HG02938 (cell line): ENCODE data around the gene DDX52.
"Not testable (repeated sequence)": the region's sequence is repeated elsewhere in the genome, so short reads cannot be mapped to it uniquely, and the experiment has no call there.

Experiments
- ATAC-seq: cut with Tn5 transposase; IDR thresholded peaks from one replicate; pipeline ENCODE4 v1.9.1; 2021; ENCODE audit warnings: mild to moderate bottlenecking, moderate library complexity; ENCODE audit not compliant: unreplicated experiment

The DDX52 gene, protein sequence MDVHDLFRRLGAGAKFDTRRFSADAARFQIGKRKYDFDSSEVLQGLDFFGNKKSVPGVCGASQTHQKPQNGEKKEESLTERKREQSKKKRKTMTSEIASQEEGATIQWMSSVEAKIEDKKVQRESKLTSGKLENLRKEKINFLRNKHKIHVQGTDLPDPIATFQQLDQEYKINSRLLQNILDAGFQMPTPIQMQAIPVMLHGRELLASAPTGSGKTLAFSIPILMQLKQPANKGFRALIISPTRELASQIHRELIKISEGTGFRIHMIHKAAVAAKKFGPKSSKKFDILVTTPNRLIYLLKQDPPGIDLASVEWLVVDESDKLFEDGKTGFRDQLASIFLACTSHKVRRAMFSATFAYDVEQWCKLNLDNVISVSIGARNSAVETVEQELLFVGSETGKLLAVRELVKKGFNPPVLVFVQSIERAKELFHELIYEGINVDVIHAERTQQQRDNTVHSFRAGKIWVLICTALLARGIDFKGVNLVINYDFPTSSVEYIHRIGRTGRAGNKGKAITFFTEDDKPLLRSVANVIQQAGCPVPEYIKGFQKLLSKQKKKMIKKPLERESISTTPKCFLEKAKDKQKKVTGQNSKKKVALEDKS

DNA sequence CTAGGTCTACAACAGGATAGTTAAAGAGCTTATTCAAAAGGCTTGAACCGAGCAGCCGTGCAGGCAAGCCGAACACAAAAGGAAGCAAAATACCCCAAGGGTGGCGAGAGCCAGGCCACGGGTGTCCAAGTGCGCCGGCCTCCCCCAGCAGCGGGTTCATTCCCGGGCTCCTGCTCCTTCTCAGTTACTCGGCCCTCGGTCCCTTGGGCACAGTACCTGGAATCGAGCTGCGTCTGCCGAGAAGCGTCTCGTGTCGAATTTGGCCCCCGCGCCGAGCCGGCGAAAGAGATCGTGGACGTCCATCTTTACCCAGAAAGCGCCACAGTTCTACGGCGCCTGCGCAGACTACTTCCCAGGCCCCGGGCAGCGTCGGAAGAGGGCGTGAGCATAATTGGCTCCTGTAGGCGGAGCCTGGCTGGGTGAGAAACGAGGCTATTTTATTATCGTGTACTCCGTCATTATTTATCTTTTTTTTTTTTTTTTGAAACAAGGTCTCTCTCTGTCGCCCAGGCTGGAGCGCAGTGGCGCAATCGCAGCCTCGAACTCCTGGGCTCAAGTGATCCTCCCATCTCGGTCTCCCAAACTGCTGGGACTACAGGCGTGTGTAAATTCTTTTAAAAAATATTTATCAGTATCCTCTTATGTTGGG, at the start of gene DDX52:
DDX52 (minus strand) TSS at position 329 of the 649 bp plus-strand sequence; CDS start at position 303, 26 bp downstream.
- ATAC-seq, result peak; percentile 77

GRCh38 chr17:37691807-37692206, 48.6 kb upstream of the DDX52 start:
- ATAC-seq, result no peak

DNA sequence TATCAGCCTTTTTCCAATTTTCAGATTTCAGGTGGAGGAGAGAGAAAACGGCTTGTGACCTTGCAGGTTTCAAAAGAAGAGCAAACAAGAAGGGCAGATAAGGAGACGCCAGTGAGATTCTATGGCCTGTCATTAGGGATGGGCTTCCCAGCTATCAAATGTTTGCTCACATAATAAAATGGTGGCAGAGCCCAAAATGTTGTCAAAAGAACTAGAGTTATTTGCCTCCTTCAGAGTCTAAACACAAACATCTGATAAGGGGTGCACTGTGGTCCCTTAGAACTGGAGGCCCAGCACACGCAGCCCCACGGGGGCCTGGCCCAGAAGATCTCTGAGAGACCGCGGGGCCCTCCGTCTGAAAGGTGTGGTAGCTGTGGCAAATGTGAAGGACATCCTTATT, 46.1 kb upstream of the DDX52 start:
- no peak for ATAC-seq

GRCh38 chr17:37683454-37683984, 40.3 kb upstream of the DDX52 start:
- no peak for ATAC-seq

- ATAC-seq, result no peak
Observed at GRCh38 chr17:37682007-37682406, 38.8 kb upstream of the DDX52 start.

GRCh38 chr17:37679995-37680394, 36.7 kb upstream of the DDX52 start:
- ATAC-seq, result not testable (repeated sequence)

DNA sequence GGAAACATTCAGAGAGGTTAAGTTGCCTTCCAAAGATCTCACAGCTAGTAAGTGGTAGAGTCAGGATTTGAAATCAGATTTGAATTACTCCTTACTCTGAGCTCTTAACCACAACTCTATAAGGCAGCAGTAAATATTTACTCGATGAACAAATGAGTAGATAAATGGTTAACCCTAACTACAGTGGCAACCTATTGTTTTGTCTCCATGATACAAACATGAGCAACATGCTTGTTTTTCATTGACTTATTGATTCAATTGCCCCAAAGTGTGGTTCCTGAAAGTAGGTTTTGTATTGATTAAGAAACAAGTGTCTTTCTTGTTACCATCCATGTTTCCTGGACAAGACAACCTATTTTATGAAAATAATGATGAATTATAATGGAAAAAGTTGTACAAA, 34.8 kb upstream of the DDX52 start:
- no peak for ATAC-seq

- no peak for ATAC-seq
Observed at GRCh38 chr17:37677021-37677420, 33.8 kb upstream of the DDX52 start.

DNA sequence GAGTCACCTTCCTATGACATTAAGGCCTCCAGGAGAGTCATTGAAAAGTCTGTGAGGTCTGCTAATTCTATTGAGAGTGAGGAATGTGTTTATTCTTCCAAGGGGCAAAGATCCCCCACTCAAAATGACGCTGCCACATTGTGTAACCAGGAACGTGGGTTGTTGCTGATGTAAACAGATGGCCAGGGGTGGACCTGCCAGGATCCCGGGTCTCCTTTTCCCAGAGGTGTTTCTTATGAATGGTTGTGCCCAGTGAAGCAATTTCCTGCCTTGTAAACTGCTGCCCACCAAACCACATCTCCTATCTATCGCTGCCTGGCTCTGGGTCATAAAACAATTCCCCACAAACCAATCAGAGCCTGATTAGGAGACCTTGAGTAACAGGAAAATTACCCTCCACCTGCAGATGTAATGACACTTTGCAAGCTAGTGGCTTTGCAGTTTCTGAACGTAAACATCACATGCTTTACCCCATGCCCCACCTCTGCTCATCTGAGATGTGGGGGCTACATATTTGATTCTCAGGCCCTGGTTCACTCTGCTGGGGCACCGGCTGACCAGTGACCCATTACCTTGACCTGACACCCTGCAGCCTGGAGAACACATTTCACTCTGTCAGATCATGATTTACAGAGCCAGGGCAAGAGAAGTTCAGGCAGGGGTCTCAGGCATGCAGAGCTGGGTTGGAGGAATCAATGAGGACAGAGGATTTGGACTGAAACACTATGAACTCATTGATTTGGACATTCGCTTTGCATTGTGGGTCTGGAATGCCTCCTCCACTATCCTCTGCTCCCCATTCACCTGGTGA, 33.1 kb upstream of the DDX52 start:
- ATAC-seq, result no peak

DNA sequence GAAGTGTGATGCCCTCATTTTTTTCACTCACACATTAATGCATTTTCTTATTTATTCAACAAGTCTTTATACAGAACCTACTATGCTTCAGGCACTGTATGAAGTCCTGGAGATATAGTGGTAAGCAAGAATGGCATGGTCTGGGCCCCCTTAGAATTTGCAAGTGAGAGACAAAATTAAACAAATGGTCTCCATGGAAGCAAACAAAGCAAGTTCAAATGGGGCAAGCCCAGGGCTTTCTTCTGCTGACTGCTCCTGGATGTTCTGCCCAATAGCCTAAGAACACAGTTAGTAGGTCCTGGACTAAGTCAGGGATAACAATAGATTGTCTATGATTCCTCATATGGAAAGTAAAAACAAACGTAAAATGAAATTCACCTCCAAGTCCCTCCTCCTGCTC, 31.3 kb upstream of the DDX52 start:
- ATAC-seq, result no peak

GRCh38 chr17:37673386-37673785, 30.1 kb upstream of the DDX52 start:
- no peak for ATAC-seq

GRCh38 chr17:37672548-37673078, 29.4 kb upstream of the DDX52 start:
- ATAC-seq, result no peak

DNA sequence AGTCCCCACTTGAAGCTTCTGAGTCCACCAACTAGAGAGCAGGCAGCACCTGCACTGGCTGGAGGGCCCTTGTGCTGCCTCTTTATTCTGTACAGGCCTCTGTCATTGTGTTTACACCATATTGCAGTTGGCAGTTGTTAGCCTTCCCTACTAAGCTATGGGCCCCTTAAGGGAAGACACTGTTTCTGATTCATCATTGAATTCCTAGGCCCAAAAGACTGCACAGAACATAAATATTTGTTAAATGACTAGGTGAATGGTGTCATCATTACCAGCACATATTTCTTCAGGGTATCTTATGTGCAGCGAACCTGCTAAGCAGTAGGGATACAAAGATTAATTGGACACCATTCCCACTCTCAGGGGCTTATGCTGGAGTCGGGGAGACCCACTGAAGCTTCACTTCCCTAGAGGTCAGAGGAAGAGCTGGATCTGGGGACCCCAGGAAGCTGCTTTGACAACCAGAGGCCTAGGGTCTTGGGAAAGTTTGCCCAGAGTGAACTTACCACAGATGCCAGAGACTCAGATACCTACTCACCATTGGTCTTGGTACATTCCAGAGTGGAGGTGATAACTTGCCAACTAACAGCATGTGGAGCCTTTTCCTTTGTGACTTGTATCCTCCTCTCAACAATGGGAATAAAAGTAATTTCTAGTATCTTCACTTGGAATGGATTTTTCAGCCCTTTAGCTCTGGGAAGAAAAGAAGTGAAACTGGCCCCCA, 28.7 kb upstream of the DDX52 start:
- ATAC-seq, result no peak

DNA sequence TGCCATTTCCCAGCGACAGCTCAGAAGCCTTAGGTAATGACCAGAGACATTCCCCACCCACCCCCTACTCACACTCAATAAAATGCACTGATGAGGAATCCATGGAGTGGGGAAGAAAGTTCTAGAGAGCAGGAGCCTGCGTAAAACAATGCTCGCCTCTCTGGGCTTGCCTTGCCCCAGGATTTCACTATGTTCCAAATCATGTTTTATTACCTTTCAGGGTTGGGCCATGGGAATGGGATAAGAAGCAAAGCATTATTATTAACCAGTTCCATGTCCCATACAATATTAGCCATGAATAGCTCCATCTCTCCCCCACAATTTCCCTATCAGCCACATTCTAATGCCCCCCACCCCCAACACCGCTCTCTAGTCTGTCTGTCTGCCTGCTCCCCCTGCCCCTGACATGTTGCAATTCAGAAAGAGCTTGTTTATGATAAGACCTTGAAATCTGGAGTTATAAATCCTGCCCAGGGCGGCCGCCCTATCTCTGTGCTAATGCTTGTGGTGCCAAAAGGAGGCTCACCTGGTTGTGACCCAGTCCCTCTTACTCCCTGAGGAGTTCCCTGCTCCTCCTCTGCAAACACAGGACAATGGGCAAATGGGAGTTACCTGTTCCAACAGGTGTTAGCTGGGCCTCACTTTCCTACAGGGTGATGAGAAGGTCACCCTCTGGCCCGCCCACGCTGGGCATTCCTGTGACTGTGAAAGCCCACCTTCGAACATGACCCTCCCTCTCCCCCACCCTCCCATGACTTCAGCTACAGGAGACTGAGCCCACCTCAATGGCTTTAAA, 28.0 kb upstream of the DDX52 start:
- ATAC-seq, result no peak

DNA sequence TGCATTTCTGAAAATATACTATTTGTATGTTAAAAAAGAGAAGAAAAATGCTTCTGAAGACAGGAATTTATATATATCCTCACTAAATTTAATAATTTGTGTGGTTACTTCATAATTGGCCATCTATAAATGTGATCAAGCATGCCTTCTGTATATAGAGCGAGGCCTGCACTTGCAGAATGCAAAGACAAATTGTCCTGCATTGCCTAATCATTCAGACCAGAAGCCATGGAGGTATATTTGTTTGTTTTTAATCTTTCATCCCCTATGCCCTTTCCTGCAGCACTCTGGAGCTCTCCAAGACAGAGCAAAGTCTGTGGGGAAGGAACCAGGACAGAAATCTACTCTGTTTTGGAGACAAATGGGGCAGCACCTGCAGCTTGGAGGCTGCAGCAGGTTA, 23.8 kb upstream of the DDX52 start:
- no peak for ATAC-seq

DNA sequence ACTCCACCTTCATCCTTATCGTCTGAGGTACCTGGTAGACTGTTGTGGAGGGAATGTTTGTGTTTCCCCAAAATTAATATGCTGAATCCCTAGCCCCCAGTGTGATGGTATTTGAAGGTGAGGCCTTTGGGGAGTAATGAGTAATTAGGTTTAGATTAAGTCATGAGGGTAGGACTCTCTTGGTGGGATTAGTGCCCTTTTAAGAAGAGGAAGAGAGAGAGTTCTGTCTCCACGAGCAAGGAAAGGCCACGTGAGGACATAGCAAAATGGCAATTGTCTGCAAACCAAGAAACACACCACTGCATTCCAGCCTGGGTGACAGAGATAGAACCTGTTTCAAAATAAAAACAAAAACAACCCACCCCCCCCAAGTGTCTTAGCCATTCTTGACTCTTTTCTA, 21.0 kb upstream of the DDX52 start:
- no peak for ATAC-seq

DNA sequence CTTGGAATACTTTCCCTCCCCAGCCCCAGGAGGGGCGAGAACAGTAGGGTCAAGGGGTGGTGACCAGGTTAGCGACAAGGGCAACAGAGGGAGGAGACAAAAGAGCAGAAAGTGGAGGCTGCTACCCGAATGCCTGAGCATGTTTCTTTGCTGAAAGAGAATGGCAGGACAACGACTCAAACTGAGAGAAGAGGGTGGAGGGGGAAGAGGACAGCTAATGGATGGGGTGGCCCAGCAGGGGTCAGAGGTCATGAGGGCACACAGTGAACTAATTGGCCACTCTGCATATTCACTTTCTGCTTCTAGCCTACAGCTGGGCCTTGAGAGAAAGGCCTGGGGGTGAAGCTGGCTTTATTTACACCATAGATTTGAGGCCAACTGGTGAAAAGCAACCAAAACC, 19.1 kb upstream of the DDX52 start:
- no peak for ATAC-seq

DNA sequence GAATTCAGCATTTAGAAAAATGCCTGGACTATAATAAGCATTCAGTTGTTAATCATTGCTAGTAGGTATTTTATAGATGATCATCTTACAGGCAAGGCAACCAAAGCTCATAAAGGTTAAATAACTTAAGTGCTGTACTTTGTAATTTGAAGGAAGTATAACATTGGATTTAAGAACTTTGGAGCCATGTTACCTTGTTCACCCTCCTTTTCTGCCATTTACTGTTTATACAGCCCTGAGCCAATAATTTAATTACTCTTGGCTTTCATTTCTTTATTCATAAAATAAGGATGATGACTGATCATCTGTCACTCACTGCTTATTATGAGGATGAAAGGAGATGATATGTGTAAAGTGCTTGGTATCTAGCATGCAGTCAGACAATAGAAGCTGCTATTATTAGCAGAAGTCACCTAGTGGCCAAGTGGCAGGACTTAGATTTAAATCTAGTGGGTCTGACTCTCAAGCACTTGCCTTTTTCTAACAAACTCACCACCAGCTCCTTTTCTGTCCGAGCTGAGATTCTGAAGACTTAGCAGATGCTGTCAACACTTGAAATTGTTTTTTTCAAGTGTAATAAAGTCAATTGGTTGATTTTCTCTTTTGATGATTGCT, 18.3 kb upstream of the DDX52 start:
- ATAC-seq, result no peak

GRCh38 chr17:37659925-37660324, 16.7 kb upstream of the DDX52 start:
- ATAC-seq, result no peak
